Liver (tissue), 3 donors: Measurements from ENCODE around the gene TMPRSS3.

Source experiments
- FOXA1 ChIP-seq: IDR thresholded peaks from 2 replicates; pipeline ENCODE4 v1.6.1; 2016; ENCODE audit warnings: antibody characterized with exemption
- GABPA ChIP-seq, 2 donors: IDR thresholded peaks in 1 of 2; conservative IDR thresholded peaks in 1 of 2; 2 replicates each; pipeline ENCODE4 v1.6.1; 2016; ENCODE audit warnings: antibody characterized with exemption in 2 of 2, mild to moderate bottlenecking in 1 of 2, moderate library complexity in 1 of 2
- RAD21 ChIP-seq, 2 donors: IDR thresholded peaks; 2 replicates each; pipeline ENCODE4 v1.6.1; 2016; ENCODE audit warnings: antibody characterized with exemption in 2 of 2, mild to moderate bottlenecking in 2 of 2
- REST ChIP-seq: IDR thresholded peaks from 2 replicates; pipeline ENCODE4 v1.6.1; 2016; ENCODE audit warnings: antibody characterized with exemption, mild to moderate bottlenecking
- RXRA ChIP-seq, 2 donors: IDR thresholded peaks; 2 replicates each; pipeline ENCODE4 v1.6.1; 2017 to 2018; ENCODE audit warnings: antibody characterized with exemption in 2 of 2, mild to moderate bottlenecking in 1 of 2
- SP1 ChIP-seq: IDR thresholded peaks from 2 replicates; pipeline ENCODE4 v1.6.1; 2018; ENCODE audit warnings: antibody characterized with exemption, mild to moderate bottlenecking
- TF ChIP-seq, protein P1 (sequence below): fragments of 150-350 bp; IDR thresholded peaks from 2 replicates; pipeline ENCODE4 v1.5.1; 2017; ENCODE audit warnings: improper control_type of control experiment, low read depth, low read length; ENCODE audit not compliant: missing input control
- TF ChIP-seq, protein P2 (sequence below): IDR thresholded peaks from 2 replicates; pipeline ENCODE4 v1.6.1; 2016; ENCODE audit warnings: antibody characterized with exemption
- donor health status: healthy.
- donor health status: healthy.

DNA sequence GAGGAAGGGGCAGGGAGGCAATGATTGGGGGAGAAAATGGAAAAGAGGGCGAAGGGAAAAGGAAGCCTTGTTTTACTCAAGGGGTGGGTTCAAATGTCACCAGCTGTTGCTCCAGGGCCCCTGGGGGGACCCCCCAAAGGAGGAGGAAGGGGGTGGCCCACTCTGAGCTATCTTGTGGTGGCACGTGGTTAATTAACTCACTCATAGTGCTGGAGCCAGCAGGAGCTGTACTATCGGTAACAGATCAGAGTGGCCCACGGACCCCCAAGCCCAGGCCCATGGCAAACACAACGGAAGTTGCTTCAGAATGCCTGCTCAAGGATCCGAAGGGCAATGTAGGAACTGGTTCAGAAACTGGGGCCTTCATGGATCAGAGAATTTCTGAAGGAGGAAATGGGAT is 52.3 kb downstream of the TMPRSS3 start:
- TF ChIP-seq, protein P1, sequence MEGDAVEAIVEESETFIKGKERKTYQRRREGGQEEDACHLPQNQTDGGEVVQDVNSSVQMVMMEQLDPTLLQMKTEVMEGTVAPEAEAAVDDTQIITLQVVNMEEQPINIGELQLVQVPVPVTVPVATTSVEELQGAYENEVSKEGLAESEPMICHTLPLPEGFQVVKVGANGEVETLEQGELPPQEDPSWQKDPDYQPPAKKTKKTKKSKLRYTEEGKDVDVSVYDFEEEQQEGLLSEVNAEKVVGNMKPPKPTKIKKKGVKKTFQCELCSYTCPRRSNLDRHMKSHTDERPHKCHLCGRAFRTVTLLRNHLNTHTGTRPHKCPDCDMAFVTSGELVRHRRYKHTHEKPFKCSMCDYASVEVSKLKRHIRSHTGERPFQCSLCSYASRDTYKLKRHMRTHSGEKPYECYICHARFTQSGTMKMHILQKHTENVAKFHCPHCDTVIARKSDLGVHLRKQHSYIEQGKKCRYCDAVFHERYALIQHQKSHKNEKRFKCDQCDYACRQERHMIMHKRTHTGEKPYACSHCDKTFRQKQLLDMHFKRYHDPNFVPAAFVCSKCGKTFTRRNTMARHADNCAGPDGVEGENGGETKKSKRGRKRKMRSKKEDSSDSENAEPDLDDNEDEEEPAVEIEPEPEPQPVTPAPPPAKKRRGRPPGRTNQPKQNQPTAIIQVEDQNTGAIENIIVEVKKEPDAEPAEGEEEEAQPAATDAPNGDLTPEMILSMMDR = no peak
- TF ChIP-seq RAD21 (IDR thresholded peaks at IDR 0.05) = no peak
- no peak for TF ChIP-seq REST
- TF ChIP-seq, protein P2, sequence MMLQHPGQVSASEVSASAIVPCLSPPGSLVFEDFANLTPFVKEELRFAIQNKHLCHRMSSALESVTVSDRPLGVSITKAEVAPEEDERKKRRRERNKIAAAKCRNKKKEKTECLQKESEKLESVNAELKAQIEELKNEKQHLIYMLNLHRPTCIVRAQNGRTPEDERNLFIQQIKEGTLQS = no peak
- no peak for TF ChIP-seq GABPA (IDR thresholded peaks at IDR 0.05 in 1 of 2, conservative IDR thresholded peaks at IDR 0.05 in 1 of 2)
- no peak for TF ChIP-seq FOXA1
- TF ChIP-seq RXRA (IDR thresholded peaks at IDR 0.05) = no peak
- TF ChIP-seq SP1 = no peak
